HG03565 (cell line): ENCODE measurements around the gene PGM5.
"Not testable (repeated sequence)": the region's sequence is repeated elsewhere in the genome, so short reads cannot be mapped to it uniquely, and the experiment has no call there.

ENCODE experiments used
- ATAC-seq: cut with Tn5 transposase; IDR thresholded peaks from one replicate; pipeline ENCODE4 v1.9.1; 2021; ENCODE audit warnings: mild to moderate bottlenecking, moderate library complexity; ENCODE audit not compliant: unreplicated experiment

PGM5 gene

GRCh38 chr9:68356380-68357118, at the start of gene PGM5:
PGM5 (plus strand) TSS chr9:68356611; CDS start chr9:68357128, 517 bp downstream.
- ATAC-seq, result not testable (repeated sequence)

- ATAC-seq, result not testable (repeated sequence)
Measured at GRCh38 chr9:68307127-68307526, 49.3 kb upstream of the PGM5 start.

- ATAC-seq, result not testable (repeated sequence)
Measured at GRCh38 chr9:68307654-68308053, 48.8 kb upstream of the PGM5 start.

DNA sequence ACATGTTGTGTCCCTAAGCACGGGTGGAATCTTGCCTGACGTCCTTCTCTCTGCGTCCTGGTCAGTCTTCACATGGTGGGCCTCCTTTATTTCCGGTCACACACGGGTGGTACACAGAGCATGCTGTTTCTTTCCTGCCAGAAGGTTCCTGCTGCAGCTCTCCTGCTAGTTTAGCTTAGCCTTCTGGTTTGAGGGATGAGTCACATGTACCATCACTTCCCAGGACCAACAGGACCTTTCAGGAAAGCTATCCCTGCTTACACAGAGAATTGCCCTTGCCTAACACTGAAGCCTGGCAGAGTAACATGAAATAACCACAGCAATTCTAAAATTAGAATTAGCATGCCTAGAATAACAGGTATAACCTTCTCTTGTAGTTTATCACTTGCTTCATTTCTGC, 45.2 kb upstream of the PGM5 start:
- not testable (repeated sequence) for ATAC-seq

DNA sequence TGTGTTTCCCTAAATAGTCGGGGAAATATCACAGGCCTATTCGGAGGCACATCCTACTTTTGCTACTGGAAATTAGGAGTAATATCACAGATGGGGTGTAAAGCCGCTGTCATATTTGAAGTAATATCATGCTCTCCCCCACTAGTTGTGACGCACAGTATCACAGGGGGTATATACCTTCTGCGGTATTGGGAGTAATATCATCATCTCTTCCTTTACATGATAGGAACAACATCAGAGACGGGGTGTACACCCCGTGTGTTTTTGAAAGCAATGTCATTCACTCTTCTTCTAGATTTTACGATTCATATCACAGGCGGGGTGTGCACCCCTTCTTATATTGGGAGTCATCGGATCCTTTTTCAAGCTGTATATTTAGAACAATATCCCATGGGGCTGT, 38.2 kb upstream of the PGM5 start:
- ATAC-seq, result not testable (repeated sequence)

GRCh38 chr9:68323749-68324148, 32.7 kb upstream of the PGM5 start:
- not testable (repeated sequence) for ATAC-seq

DNA sequence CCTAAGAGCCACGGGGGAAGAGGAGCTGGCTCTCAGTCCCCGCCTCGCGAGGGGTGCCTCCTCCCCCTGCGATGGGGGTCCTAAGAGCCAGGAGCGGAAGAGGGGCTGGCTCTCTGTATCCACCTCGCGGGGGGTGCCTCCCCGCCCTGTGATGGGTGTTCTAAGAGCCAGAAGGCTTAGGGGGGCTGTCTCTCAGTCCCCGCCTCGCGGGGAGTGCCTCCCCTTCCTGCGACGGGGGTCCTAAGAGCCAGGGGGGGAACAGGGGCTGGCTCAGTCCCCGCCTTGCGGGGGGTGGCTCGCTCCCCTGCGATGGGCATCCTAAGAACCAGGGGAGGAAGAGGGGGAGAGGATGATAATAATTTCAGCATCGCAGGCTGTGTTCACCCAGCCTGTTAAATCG, 31.9 kb upstream of the PGM5 start:
- ATAC-seq, result not testable (repeated sequence)

DNA sequence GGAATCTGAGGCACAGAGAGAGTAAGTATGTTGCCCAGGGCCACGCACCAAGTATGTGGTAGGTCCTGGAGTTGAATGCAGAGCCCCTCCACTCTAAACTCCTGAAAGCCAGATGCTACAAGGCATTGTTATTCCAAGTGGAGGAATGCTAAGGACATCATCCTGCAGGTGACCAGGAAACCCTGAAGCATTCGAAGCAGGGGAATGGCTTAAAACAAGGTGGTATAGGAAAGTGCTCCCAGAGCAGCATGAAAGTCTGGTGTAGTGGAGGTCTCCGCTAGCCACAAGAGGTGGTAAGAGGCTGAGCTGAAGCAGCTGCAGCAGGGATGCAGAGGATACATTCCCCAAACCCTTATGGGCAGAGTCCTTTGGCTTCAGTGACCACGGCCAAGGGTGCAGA, 27.3 kb upstream of the PGM5 start:
- ATAC-seq, result not testable (repeated sequence)

DNA sequence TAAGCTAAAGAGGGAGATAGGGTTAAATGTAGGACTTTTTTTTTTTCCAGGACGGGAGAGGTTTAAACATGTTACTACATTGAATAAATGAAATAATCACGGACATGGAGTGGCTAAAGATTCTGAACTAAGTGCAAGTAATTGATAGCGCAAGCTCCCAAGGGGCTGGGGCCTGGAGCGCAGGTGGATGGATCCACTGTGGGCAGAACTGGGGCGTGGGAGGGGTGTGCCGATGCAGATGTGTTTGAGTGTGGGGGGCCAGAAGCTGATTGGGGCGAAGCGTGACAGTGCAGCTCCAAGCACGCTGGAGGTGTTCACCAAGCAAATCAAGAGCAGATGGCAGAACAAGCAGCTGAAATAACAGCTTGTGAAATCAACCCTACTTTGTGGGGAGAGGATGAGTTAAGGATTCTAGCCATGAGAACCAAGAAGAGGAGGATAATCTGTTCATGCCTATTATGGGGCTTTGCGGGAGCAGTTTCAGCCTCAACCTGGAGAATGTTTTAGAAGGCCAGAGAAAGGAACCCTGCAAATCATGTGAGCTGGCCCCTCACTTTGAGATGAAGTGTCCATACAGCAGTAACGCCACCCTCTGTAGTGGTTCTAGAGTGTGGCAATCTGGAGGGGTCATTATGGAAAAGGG, 25.8 kb upstream of the PGM5 start:
- not testable (repeated sequence) for ATAC-seq

- ATAC-seq, result not testable (repeated sequence)
Measured at GRCh38 chr9:68332122-68332521, 24.3 kb upstream of the PGM5 start.

DNA sequence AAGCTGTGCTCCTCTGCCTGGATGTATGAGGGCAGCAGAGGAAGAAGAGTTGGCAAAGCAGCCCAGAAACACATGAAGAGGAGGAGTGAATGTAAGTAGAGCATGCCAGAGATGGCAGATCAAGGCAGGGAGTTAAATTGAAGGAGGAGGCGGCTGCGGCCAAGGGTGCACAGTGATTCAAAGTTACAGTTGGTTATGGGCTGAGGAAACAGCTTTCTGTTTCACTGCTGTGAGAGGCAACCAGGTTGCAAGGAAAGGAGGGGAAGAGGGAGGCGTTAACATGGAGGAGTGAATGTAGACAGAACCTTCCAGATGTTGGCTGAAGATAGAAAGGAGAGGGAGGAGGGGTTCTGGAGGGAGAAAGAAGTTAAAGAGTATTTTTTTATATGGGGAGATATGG, 20.5 kb upstream of the PGM5 start:
- not testable (repeated sequence) for ATAC-seq

GRCh38 chr9:68336639-68337339, 19.6 kb upstream of the PGM5 start:
- not testable (repeated sequence) for ATAC-seq

DNA sequence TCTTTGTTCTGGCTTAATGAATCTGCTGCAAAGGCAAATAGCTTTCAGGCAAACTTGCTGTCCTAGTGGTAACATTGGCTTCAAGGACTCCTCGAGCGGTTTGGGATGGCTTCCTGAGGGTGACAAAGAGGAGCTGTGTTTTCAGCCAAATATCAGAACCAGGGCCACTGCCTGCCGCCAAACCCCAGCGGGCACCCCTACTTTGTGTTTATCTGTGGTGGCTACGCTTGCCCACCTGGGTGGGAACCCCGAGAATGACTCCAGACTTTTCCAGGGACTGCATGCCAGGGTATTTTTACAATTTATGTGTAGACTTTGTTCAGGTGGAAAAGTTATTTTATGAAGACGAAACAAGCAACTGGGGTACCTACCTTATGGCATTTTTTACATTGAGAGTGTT, 18.4 kb upstream of the PGM5 start:
- ATAC-seq, result not testable (repeated sequence)

- ATAC-seq, result peak; percentile 85
Measured at GRCh38 chr9:68342265-68343025, 14.0 kb upstream of the PGM5 start.

- not testable (repeated sequence) for ATAC-seq
Measured at GRCh38 chr9:68343242-68343641, 13.2 kb upstream of the PGM5 start.

DNA sequence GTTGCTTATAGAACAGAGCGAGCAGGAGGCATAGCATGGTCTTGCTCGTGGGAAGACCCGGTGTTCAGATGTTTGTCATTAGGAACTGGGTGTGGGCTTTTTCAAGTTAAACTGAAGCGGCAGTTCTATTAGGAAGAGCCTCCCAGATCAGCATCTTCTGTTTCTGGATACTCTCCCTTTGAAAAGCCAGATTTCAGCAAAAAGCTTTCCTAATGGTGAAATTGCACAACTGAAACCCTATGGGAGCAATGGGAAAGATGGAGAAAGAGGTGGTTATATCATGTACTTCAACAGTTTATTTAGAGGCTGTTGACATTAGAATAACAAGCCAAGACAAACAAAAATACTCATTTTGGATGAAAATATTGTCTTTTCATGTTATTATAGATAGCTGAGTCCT, 12.4 kb upstream of the PGM5 start:
- ATAC-seq, result not testable (repeated sequence)

- ATAC-seq, result not testable (repeated sequence)
Measured at GRCh38 chr9:68351689-68352088, 4.7 kb upstream of the PGM5 start.

DNA sequence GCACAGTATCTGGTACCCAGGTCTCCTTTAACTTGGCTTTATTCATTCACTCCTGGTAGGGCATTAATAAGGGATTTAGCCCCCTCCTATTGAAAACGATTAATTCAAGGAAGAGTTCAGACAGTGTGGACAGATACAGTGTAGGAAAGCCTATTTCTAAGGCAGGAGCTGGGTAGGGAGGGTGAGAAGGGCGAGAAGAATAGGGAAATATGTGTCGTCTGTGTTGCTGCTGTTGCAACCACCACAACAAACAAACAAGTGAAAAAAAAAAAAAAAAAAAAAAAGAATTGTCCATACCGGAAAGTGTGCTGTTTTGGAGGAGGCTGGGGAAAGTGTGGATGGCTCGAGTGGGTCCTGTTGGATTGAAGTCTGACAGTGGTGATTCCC, 425 bp upstream of the PGM5 start:
- ATAC-seq, result not testable (repeated sequence)

- not testable (repeated sequence) for ATAC-seq
Measured at GRCh38 chr9:68357119-68357714, 806 bp downstream of the PGM5 start.

DNA sequence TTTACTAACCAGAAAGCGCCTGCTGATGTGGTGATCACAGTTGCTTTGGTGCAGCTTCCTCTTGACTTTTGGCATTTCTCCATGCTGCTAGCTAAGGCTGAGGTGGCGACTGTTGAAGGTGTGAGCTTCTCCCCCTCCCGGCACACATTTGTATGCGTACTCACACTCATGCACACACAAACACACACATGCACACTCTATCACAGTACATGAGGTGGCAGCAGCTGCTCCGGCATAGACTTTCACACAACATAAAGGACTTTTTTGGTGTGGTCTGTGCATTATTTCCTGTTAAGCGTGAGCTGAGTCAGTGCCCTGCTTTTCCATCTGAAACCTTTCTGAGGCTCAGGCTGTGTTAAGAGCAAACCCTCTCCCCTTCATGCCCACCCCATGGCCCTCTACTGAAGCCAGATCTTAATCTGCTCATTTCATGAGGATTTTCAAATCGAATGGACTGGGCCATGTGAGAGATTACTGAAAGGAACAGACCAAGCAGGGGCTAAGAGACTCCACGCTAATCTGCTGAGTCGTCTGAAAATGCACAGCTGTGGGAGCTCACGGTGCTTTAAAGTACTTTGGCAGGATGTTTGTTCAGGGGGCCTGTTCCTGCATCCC, 10.6 kb downstream of the PGM5 start:
- ATAC-seq, result not testable (repeated sequence)
